Endothelial cell of umbilical vein (primary cell): ENCODE results near the gene PBX2. TPM values are rescaled to one million over a fixed set of nuclear protein-coding genes. Genes with fewer than 3 reads are reported as not detected.
A peak's percentile ranks its signal among the peaks of the same experiment; 100 is the strongest.

Experiments used
- BruUV-seq: library from RNA; stranded (reverse); fragments of 400-500 nt; replicated peaks from 2 replicates; lab custom pipeline; 2021; lab: Mats Ljungman, UMichigan
- CTCF ChIA-PET: fragments of 300-600, 350-600 bp; sonication (Branson Sonifier 250); formaldehyde crosslinking; loops from one replicate; lab custom pipeline; 2021; ENCODE audit warnings: antibody characterized with exemption, inconsistent platforms; lab: Charles Lee
- POLR2A ChIA-PET: fragments of 300-600, 350-600 bp; sonication (Branson Sonifier 250); formaldehyde crosslinking; loops from one replicate; lab custom pipeline; 2021; ENCODE audit warnings: antibody characterized with exemption, inconsistent platforms; lab: Charles Lee
- DNase-seq: peaks from one replicate; pipeline ENCODE4 v3.0.0-alpha.2; 2011; ENCODE audit warnings: low read depth, low spot score
- FAIRE-seq: peaks from 2 replicates; lab custom pipeline; 2011; peaks lifted over from hg19 to GRCh38; lab: Jason Lieb, UNC
- H2AFZ ChIP-seq: 2 replicates; pipeline ENCODE4 v1.6.0; 2012; ENCODE audit warnings: low read depth, low read length, control low read depth, inconsistent platforms
- H3K27ac ChIP-seq: 2 replicates; pipeline ENCODE4 v1.5.1; 2011; ENCODE audit warnings: low read depth, mild to moderate bottlenecking, control low read depth, low read length, moderate library complexity; ENCODE audit not compliant: insufficient read depth
- H3K27me3 ChIP-seq, 2 experiments: 2 replicates each; pipeline versions ENCODE4 v1.6.0 to v1.6.1; 2011; ENCODE audit warnings: low read length in 2 of 2, mixed read lengths in 1 of 2; ENCODE audit not compliant: control insufficient read depth in 2 of 2, insufficient read depth in 2 of 2
- H3K36me3 ChIP-seq, 2 experiments: 2 replicates in 1 of 2; 3 replicates in 1 of 2; pipeline ENCODE4 v1.5.1; 2011; ENCODE audit warnings: low read length in 2 of 2, mild to moderate bottlenecking in 1 of 2, moderate library complexity in 1 of 2; ENCODE audit not compliant: control insufficient read depth in 2 of 2, insufficient read depth in 2 of 2; ENCODE audit errors: extremely low read depth in 1 of 2
- H3K4me1 ChIP-seq: 3 replicates; pipeline ENCODE4 v1.5.1; 2011; ENCODE audit warnings: mild to moderate bottlenecking, low read length; ENCODE audit not compliant: control insufficient read depth, insufficient read depth; ENCODE audit errors: extremely low read depth
- H3K4me2 ChIP-seq: 2 replicates; pipeline ENCODE4 v1.6.1; 2011; ENCODE audit warnings: low read length, control low read depth, mixed read lengths; ENCODE audit not compliant: insufficient read depth
- H3K4me3 ChIP-seq, 3 experiments: fragments of 200-600 bp in 1 of 3; sonication (generic), shearing (Covaris generic) in 1 of 3; replicated peaks in 1 of 3; 2 replicates each; pipeline ENCODE4 v1.5.1; 2011 to 2016; ENCODE audit warnings: control low read depth in 3 of 3, low read length in 3 of 3, mild to moderate bottlenecking in 2 of 3, inconsistent platforms in 1 of 3, low read depth in 1 of 3, moderate library complexity in 1 of 3; ENCODE audit not compliant: insufficient read depth in 1 of 3
- H3K79me2 ChIP-seq: 2 replicates; pipeline ENCODE4 v1.6.0; 2012; ENCODE audit warnings: low read length, inconsistent platforms; ENCODE audit not compliant: control insufficient read depth, insufficient read depth
- H3K9ac ChIP-seq: replicated peaks from 2 replicates; pipeline ENCODE3; 2011; ENCODE audit warnings: low read length, control low read depth; ENCODE audit not compliant: insufficient read depth; ENCODE audit errors: extremely low read depth
- H3K9me1 ChIP-seq: replicated peaks from 3 replicates; pipeline ENCODE4 v1.6.0; 2011; ENCODE audit warnings: mild to moderate bottlenecking, low read length; ENCODE audit not compliant: control insufficient read depth, insufficient read depth; ENCODE audit errors: extremely low read depth
- H3K9me3 ChIP-seq: replicated peaks from 2 replicates; pipeline ENCODE4 v1.5.1; 2012; ENCODE audit warnings: low read length, inconsistent platforms; ENCODE audit not compliant: control insufficient read depth, insufficient read depth
- H4K20me1 ChIP-seq: replicated peaks from 2 replicates; pipeline ENCODE3; 2011; ENCODE audit warnings: mild to moderate bottlenecking, low read length; ENCODE audit not compliant: control insufficient read depth, insufficient read depth; ENCODE audit errors: extremely low read depth
- CTCF ChIP-seq, 2 donors: IDR thresholded peaks; 1 replicate in 1 of 2; 2 replicates in 1 of 2; pipeline ENCODE4 v1.5.1; 2011; ENCODE audit warnings: low read length in 2 of 2, mild to moderate bottlenecking in 2 of 2, moderate library complexity in 2 of 2, control low read depth in 1 of 2, inconsistent platforms in 1 of 2, low read depth in 1 of 2; ENCODE audit not compliant: insufficient read depth in 1 of 2; ENCODE audit errors: extremely low read depth in 1 of 2
- EZH2 ChIP-seq: IDR thresholded peaks from 2 replicates; pipeline ENCODE4 v1.6.1; 2012; ENCODE audit warnings: borderline replicate concordance, low read depth, mild to moderate bottlenecking, moderate library complexity, low read length, inconsistent platforms; ENCODE audit not compliant: severe bottlenecking
- FOS ChIP-seq: IDR thresholded peaks from 2 replicates; pipeline ENCODE4 v1.6.1; 2011; ENCODE audit warnings: mild to moderate bottlenecking, low read length, moderate library complexity, borderline replicate concordance; ENCODE audit not compliant: insufficient read depth
- GATA2 ChIP-seq: IDR thresholded peaks from 2 replicates; pipeline ENCODE4 v1.7.0; 2011; ENCODE audit warnings: low read depth, mild to moderate bottlenecking, moderate library complexity, mixed read lengths, low read length; ENCODE audit not compliant: insufficient read length, insufficient read depth
- JUN ChIP-seq: IDR thresholded peaks from 2 replicates; pipeline ENCODE4 v1.6.1; 2011; ENCODE audit warnings: borderline replicate concordance, low read depth; ENCODE audit not compliant: insufficient read length, insufficient read depth
- MAX ChIP-seq: IDR thresholded peaks from 2 replicates; pipeline ENCODE4 v1.6.1; 2011; ENCODE audit not compliant: insufficient read depth, insufficient read length
- MYC ChIP-seq: IDR thresholded peaks from one replicate; pipeline ENCODE4 v1.6.1; 2011; ENCODE audit warnings: mild to moderate bottlenecking, low read depth, low read length
- POLR2A ChIP-seq: IDR thresholded peaks from 2 replicates; pipeline ENCODE4 v1.6.1; 2012; ENCODE audit warnings: low read depth, mild to moderate bottlenecking, control low read depth, low read length
- POLR2AphosphoS5 ChIP-seq: IDR thresholded peaks from 2 replicates; pipeline ENCODE4 v1.6.1; 2012; ENCODE audit warnings: low read depth, mild to moderate bottlenecking, control low read depth, low read length, moderate library complexity; ENCODE audit not compliant: insufficient read depth
- dilution Hi-C: fragments of 300-500 bp; cut with MboI; formaldehyde crosslinking; loops from one replicate; pipeline ENCODE4 v1.15.0; 2019; ENCODE audit warnings: low sequenced_read_pairs; ENCODE audit not compliant: extremely low pct_ligation_motif_present
- intact Hi-C: fragments of 100-400 bp; cut with micrococcal nuclease; formaldehyde crosslinking; loops from one replicate; pipeline ENCODE4 v1.10.0; 2022
- polyA plus RNA-seq, 4 experiments: library from polyadenylated mRNA; depleted of rRNA in 3 of 4; stranded (reverse) in 3 of 4; unstranded in 1 of 4; fragments of >200 nt; gene quantifications; 2 replicates each; pipeline versions ENCODE4 v1.2.1 to v1.2.3, GENCODE V29; 2011 to 2012; ENCODE audit warnings: missing spikeins in 1 of 4
- total RNA-seq: library from RNA; stranded (reverse); gene quantifications from 2 replicates; pipeline ENCODE4 v1.2.3, GENCODE V29; 2021

Gene PBX2
- total and polyA plus RNA-seq, 2 donors (not counting 3 experiments of a cell fraction or from before 2014, with no cell fraction given): 82.3 to 100 TPM

DNA sequence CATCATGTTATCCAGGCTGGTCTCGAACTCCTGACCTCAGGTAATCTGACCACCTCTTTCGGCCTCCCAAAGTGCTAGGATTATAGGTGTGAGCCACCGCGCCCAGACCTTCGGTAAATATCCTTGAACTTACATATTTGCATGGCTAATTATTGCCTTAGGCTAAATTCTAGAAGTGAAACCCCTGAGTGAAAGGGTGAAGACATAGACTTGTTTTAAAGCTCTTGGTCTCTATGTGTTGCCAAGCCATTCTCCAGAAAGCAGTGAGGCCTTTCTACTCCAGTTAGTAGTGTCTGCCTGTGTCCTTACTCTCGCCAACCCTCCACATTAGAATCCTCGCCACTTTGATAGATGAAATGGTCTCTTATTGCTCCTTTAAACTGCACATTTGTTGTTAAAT, 36.4 kb upstream of the PBX2 start:
- no peaks in the 10 kb centered on the region for H3K9me3 ChIP-seq
- peaks cover 25% of the 10 kb centered on the region for H3K4me1 ChIP-seq
- intact Hi-C loops (no loop called here), dilution Hi-C loops (no loop called here)
- no peak overlapping the region for H2AFZ ChIP-seq
- no peak overlapping the region for H3K4me3 ChIP-seq
- FAIRE-seq: no peak
- TF ChIP-seq EZH2 (no peak), MAX (no peak), POLR2AphosphoS5 (no peak), FOS (no peak), GATA2 (no peak), POLR2A (no peak), MYC (no peak)
- peaks cover 0 to 4% of the 10 kb centered on the region in 2 experiments for H3K36me3 ChIP-seq
- H3K79me2 ChIP-seq: peaks cover 2% of the 10 kb centered on the region
- no peaks in the 10 kb centered on the region for H3K9me1 ChIP-seq
- no peaks in the 10 kb centered on the region for H3K27me3 ChIP-seq
- H3K9ac ChIP-seq: no peak overlapping the region
- no peak for DNase-seq
- BruUV-seq: no TSS peak
- ChIA-PET CTCF (no interaction called here), POLR2A (no interaction called here)
- H4K20me1 ChIP-seq: no peaks in the 10 kb centered on the region
- no peak overlapping the region for H3K27ac ChIP-seq
- no peak overlapping the region for H3K4me2 ChIP-seq

DNA sequence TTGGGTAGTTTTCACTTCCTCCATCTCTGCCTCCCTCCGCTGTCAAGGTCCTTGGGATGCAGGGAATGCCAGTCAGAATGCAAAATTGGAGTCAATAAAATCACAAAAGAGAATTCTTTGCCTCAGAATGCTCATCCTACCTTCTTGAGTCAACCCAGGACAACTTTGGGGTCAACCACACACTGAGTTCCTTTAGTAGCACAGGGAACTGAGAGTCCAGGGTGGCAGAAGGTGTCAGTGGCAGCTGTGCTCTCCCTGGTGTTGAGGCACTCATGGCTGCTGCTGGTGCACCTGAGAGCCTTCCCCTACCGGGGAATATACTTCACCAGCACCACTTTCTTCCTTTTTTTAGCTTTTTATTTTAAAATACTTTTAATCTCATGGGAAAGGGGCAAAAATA, 34.7 kb upstream of the PBX2 start:
- Histone ChIP-seq H3K9me3 (no peaks in the 10 kb centered on the region), H3K9ac (no peak overlapping the region), H3K36me3 (peaks cover 3 to 5% of the 10 kb centered on the region in 2 experiments), H3K27ac (no peak overlapping the region), H3K79me2 (peaks cover 2% of the 10 kb centered on the region), H3K4me1 (peaks cover 25% of the 10 kb centered on the region), H3K9me1 (no peaks in the 10 kb centered on the region), H3K27me3 (no peaks in the 10 kb centered on the region), H4K20me1 (no peaks in the 10 kb centered on the region), H2AFZ (peak overlapping the region; percentile 58), H3K4me3 (no peak overlapping the region), H3K4me2 (no peak overlapping the region)
- intact Hi-C loops (no loop called here), dilution Hi-C loops (no loop called here)
- no peak for FAIRE-seq
- TF ChIP-seq EZH2 (no peak), POLR2AphosphoS5 (no peak), MAX (no peak), JUN (no peak), GATA2 (no peak), CTCF (IDR thresholded peaks at IDR 0.05; ENCODE audit: extremely low read depth in 1 of 2, insufficient read depth in 1 of 2, low read depth in 1 of 2, low read length in 2 of 2) (no peak)
- POLR2A ChIA-PET: no interaction called here
- no TSS peak for BruUV-seq
- CTCF ChIA-PET: no interaction called here
- no peak for DNase-seq
